ENCODE results near the gene ARVCF.

The ARVCF gene

DNA sequence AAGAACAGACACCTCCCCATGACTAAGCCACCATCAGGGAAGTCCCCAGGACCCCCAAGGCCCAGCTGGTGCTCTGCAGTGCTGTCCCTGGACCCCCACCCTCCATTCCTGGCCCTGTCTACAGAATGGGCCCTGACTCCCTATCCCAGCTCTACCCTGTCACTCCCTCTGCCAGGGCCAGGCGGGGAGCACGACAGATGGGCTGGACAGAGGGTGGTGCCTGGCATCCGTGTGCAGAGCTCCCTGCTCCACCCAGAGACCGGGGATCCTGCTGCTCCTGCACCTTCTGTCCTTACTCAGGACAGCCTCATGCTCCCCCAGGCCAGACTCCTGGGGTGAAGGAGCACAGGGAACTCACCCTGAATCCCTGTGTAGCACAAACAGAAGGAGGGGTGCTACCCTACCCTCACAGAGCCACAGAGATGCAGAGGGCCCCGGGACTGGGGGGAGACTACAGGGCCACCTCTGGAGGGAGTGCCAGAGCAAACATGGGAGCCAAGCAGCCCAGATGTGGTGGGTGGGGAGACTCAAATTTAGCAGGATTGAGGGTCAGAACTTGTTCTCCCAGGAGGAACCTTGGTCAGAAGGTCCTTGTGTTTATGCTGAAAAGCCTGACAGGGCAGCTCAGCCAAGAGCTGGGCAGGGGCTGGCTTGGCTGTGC is 2.0 kb downstream of the ARVCF start:
- no peak for DNase-seq

DNA sequence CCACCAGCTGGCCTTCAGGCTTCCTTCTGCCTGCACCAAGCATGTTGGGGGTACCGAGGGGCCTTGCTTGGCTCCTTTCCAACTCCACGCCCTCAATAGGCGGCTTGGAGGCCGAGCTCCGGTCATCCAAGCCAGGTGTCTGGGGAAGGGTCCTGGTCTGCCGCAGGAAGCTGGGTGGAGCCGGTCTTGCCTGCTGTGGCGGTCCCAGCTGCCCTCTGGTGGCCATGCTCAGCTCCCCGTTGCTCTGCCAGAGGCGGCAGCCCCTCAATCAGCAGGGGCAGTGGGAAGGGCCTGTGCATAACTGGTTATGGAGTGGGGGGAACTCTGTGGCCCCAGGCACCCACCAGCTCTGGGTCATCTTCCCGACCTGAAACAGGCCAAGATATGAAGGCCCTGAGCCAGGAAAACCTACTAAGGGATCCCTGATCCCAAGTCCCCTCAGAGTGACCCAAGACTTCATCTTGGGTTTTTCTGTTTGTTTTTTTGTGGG is 3.2 kb downstream of the ARVCF start:
- peak; percentile 57 for DNase-seq

DNA sequence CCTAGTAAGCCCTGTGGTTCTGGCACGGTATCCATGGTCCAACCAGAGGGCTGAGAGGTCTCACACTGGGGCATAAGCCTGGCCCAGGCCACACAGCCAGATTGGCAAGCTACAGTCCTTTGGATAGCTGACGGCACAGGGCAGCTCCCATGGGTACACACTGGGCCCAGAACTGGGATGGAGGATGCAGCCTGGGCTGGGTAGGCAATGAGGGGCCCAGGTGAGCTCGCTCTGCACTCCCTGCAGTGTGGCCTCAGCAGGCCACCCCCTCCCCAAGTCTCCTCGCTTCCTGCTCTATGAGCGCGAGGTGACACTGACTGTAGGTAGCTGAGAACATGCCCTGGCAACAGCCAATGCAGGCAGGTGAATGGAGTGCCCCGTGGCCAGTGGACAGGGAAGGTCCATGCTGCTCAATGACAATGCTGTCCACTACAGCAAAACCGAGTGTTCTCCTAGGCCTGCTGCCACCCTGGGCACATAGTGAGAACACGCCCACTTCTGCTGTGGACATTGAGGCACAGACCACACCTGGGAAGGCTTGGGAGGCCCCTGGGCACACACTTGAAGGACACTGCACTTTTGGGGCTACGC is 3.8 kb downstream of the ARVCF start:
- DNase-seq: no peak

DNA sequence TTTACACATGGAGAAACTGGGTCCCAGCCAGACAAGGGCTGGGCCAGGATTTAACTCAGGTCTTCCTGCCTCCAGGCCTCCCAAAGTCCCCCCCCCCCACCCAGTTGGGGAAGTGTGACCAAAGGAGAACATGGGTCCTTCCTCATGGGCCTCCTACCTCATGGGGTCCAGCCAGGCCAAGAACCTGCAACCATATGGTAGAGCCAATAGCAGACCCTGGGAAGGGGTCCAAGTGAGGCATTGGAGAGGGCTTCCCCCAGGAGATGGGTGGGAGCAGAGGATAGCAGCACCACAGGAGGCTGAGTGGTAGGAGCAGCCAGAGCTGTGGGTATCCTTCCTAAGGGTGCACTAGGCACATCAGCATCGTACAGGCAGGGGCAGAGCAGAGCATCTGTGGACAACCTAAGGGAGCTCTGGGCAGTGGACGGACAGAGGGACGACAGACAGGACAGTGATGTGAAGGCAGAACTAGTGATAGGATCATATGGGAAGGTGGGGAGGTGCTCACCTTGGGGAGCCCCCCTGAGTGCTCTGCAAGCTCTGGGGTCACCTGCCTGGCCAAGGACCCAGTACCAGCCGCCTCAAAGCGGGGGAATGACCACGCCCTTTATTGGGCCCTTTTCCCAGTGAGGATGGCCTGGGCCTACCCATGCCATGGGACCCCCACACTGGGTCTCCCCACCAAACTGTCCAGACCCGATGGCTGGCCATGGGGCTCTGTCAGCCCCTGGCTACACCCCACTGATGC is 4.5 kb downstream of the ARVCF start:
- no peak for DNase-seq

DNA sequence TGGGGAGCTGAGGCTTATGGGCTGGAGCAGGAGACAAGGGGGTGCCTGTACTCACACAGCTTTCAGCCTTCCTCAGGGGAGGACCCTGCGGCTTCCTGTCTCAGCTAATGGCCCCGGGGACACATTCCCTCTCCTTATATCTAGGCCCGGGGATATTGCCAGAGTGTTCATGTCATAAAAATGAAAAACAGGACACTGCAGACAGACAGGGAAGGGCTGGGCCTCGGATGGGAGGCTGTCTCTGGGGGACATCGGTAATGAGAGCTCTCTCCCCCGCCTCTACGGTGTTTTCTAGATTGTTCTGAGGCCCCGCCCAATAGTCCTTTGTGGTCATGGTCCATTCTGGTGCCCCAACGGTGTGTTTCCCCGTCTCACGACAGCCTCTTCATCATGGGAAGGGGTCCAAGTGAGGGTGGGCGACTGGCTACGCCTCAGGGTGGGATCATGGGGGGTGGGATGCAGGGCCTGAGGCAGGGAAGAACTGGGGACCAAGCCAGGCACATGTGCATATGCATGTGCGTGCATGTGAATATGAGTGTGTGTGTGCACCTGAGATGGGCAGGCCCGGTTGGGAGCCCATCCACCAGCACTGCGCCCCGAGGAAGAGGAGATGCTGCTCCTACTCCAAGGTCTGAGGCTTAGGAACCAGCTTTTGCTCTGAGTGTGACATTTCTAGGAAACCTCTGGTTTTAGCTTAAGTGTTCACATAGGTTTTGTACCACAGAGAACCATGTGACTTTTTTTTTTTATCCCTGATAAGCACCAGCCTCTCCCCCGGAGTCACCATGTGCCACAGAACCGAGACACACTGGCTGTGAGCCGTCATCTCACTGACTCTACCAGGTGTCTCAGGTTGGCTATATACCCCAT is 5.3 kb downstream of the ARVCF start:
- DNase-seq: no peak

DNA sequence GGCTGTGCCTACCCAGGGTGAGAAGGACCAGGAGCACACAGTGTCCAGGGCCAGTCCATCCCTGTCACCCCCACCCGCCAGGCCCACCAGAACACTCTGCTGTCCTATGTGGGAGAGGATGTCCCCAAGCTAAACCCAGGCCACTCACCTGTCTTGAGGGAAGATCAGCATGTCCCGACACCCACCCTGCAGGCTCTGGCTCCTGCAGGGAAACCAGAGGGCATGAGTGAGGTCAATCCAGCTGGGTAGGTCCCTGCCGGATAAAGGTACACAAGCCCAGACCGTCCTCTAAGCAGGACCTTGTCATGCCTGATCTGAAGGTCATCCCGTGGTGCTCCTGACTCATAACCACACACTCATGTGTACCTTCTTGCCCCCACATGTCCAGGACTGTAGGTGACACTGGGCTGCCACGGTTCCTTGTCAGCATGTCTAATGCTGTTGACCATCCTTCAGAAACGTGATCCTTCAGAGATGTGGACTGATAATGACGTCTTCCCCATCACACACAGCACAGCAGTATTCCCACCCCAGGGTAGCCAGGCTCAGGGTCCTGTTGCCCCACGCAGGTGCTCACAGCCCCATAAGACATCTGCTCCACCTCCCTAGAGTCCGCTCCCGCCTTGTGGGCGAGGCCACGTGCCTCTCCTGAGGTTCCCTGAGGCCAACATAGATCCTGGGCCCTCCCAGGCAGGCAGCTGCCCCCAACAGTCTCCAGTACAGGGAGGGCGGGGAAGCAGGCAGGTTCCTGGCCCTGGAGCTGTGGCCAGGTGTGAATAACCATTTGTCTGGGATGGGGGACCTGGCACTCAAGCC is 6.1 kb downstream of the ARVCF start:
- no peak for DNase-seq

DNA sequence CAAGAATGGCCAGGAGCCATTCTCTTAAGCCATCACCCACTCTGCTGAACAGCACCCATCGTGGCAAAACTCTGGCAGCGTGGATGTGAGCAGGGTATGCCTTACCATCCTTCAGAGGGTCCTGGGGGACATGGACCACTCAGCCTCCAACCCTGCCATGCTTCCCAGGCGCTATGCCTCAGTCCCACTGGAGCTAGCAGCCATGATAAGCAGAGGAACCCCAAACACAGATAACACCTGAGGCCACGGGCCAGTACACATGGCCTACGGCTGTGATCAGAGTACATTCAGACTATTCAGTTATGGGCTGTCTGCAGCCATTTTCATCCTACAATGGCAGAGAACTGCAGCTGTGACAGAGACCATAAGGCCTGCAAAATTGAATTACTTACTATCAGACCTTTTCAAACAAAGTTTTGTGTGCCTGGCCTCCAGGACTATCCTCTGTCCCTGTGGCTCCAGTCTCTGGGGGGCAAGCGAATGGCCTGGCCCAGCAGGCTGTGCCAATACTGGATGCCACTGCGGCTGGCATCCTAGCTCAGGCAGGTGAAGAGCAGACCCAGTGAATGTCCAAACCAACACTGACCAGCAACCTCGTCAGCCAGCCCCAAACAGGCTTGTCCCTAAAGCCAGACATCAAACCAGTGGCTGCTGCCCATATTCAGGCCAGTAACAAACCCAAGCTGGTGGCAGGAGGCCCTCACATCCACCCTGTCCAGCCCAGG is 6.9 kb downstream of the ARVCF start:
- no peak for DNase-seq

DNA sequence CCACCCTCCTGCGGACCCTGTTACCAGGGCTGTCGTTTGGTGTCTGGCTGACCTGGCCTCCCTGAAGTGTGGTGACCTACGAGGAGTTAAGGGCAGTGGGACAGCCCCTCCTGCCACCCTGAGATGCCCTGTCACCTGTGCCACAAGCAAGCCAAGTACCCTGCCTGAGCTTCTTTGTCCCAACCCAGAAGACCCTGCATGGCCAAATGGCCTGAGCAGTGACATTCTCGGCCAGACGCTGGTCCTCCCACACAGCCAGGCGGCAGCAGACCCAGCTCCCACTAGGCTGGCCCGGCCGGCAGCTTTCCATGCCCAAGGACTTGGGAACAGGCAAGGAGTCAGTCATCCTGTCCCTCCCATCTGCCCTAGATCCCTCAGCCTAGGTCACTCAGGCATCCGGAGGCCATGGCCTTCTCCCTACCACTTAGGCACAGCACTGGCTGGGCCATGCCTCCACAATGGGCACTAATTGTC is 7.6 kb downstream of the ARVCF start:
- DNase-seq: no peak

DNA sequence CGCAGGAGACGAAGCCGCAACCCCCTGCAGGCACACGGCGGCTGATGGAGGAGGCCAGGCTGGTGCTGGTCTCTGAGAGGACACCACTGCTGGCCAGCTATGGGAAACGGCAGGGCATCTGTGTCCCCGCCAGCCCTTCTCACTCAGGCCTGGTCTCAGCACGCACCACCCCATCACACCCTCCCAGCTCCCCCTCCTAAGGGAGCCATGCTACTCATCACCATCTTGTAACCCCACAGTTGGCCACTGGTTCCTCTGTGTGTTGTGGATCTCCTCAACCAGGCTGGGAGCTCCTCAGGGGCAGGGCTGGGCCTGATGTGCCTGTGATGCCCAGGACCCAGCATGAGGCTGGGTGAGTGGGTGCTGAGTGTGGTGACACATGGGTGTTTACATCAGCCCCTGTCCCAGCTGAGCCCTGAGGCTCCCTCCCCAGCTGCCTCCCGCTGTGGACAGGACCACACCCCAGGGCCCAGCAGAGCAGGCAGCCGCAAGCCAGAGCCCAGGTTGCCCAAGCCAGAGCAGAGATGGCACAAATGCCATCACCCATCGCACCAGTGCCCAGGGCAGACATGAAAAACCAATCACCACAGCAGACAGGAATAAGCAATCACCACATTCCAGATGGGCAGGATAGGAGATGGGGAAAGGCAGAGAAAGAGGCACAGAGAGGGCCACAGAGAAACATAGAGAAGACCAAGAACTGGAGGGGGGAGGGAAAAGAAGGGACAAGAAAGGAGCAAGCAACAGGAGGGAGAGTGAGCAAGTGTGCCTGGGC is 8.2 kb downstream of the ARVCF start:
- no peak for DNase-seq

DNA sequence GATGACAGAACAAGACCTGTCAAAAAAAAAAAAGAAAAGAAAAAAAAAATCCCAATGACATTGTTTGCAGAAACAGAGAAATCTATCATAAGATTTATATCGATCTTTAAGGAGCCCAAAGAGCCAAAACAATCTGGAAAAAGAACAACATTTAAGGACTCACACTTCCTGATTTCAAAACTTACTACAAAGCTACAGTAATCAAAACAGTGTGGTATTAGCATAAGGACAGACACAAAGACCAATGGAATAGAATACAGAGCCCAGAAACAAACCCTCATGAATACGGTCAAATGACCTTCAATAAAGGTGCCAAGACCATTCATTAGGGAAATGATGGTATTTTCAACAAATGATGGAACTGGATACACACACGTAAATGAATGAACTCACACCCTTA is 12.2 kb downstream of the ARVCF start:
- no peak for DNase-seq

DNA sequence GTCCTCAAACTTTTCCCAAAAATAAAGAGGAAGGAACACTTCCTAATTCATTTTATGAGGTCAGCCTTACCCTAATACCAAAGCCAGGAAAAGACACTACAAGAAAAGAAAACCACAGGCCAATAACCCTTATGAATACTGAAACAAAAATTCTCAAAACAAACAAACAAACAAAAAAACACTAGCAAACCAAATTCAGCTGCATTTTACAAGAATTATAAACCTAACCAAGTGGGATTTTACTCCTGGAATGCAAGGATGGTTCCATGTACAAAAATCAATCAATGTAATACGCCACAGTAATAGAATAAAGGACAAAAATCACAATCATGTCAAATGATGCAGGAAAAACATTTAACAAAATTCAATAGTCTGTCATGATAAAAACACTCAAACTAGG is 13.3 kb downstream of the ARVCF start:
- no peak for DNase-seq

DNA sequence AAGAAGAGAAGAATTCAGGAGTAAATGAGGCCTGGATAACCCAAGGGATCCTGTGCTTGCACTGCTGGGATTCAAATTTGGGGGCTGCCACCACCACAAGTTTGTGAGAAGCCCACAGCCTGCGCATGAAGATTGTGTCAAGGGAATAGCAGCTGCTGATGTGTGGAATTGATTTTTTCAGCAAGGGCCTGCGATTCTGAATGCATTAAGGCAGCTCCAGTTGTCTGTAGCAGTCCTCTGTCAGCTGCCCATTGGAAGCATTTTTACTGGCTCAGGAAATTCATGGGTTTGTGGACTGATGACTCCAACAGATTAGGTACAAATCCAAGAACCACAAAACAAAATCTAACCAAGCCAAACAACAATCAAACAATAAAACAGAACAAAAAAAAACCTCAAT is 14.0 kb downstream of the ARVCF start:
- no peak for DNase-seq

DNA sequence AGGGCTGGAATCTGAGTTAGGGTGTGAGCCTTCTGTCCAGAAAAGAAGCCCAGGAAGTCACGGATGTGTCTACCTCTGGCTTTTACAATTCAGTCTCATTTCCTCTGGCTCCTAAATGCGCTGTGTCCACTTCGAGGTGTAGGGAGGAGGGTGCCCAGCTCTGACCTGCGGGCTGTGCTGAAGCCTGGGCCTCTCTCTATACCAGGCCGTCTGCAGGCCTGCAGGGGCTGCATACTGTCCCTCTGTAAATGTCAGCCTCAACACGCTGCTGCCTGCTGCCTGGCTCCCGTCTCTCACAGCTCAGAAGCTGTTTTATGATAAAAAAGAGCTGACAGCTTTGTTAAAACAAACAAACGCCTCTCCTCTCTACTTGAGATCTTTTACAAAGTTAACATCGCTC is 14.5 kb downstream of the ARVCF start:
- no peak for DNase-seq

DNA sequence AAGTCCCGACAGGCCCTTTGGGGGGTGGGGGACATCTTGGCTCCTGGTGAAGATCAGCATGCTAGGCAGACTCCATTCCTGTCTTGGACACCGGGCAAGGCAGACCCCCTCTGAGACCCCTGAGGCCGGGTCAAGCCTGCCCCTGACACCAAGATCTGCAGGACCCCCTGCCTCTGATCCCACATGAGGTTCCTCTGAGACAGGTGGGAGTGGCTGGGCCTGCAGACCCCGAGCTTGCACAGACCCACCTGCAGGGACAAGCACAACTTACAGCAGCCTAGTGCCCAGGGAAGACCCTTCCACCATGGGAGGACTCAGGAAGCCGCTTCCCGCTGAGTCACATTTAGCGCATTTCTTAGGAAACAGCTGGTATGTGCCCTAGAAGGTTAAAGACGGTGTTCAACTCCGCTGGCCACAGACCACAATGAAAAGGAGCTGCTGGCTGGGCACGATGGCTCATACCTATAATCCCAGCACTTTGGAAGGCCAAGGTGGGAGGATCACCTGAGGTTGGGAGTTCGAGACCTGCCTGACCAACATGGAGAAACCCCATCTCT is 15.5 kb downstream of the ARVCF start:
- DNase-seq: no peak

DNA sequence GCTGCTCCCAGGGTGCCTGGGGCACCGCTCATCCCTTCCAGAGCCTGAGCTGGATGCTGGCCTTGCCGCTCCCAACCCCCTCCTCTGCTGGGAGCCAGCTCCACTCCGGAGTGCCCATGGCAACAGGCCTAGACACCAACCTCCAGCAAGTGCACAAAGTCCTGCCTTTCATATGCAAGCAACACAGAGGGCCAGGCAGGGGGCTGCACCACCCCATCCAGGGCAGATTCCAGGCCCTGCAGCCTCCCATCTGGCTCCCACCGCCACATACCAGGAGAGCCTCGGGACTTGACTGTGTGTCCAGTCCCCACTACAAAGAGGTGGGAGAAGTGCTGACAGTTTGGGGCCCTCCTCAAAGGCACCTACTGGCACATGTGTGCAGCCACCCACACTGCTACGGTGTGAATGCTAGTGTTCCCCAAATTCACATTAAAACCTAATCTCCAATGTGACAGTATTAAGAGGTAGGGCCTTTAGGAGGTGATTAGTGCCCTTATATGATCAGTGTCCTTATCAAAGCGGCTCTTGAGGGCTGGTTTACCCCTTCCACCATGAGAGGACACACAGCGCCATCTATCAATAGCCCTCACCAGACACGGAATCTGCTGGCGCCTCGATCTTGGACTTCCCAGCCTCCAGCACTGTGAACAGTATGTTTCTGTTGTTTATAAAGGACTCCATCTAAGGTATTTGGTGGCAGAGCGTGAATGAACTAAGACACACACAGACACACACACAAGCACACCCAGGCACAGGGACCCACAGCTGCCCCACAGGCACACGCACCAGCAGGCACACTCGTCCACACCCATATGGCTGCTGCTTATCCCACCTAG is 16.2 kb downstream of the ARVCF start:
- no peak for DNase-seq

DNA sequence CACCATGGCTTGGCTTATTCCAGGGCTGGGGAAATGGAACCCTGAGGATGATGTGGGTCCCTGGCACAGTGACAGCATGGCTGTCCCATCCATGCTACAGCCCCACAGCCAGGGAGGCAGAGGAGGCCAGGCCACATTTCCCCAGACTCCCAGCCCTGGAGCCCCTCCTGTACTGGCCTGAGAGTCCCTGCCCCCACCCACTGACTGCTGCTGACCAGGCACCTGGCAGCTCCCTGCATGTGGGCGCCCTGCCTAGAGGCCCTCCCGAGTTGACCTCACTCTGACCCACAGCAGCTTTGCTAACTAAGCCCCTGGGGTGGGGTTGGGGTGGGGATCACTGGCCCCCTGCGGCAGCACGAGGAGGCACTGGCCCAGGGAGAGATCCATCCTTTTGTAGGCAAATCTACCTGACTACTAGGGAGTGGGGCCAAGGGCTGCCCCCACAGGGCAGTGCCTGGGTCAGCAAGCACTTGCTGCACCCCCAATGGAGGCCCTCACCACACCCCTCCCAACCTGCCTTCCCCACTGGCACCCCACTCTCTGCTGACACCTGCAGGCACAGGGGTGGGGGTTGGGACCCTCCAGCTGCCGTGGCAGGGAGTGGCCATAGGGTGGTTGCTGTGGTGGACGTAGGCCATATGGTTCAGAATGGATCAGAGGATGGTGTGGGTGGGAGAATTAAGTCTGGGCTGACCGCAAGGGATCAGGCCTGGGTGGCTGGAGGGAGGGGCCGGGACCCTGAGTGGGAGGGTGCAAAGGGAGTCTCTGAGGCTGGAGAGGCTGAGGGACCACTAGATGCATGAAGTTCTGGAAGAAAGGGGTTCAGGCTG is 17.4 kb downstream of the ARVCF start:
- DNase-seq: no peak

DNA sequence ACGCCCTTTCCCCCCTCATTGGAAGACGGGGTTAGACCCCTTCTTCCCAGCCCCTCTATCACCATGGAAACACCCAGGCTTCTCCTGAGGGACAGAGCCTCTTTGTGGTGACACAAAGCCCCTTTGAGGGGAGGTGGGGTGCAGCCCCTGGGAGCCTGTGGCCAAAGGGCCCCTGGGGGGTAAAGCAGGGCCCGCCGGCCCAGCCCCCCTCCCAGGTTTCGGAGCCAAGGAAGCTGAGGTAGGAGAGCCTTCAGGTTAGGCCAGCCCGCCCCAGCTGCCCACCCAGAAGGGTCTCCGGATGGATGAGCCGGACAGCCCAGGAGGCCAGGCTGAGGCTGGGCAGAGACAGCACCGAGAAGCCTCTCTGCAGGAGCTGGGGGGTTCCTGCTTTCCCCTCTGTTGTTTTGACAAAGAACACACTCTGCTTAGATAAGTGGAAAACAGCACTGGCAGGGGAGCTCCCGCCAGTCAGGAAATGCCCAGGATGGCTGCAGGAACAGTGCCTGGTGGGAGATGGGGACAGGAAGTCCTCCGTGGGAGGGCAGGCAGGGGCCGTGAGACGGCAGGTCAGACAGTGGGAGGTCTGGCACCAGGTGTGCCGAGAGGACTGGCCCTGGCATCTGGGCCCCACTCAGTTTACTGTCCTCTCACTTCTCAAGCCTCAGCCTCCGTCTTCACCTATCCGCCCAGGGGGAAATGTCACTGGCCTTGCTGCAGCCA is 18.2 kb downstream of the ARVCF start:
- no peak for DNase-seq

All from CD4-positive, alpha-beta T cell treated with Interleukin-17A for 4 hours (primary cell).